ENCODE data around the gene SLC16A10.
"Not testable (repeated sequence)": the region's sequence is repeated elsewhere in the genome, so short reads cannot be mapped to it uniquely, and the experiment has no call there.

Gene SLC16A10

DNA sequence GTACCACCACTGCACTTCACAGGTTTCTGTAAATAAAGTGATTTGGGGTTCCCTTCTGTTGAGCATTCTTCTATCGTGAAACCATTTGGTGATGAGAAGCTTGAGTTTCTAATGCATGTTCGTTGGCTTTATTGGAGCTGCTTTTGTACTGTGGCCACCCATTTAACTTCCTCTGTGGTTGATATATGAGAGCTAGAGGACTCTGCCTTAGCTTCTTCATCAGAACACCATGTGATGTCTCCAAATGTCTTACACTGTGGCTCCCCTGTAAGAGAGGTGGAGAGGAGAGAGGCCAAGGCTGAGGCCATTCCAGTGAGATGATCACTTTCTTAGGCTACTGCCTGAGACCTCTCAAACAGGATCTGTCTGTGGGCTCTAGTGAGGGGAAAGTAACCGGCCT is 114.5 kb downstream of the SLC16A10 start:
- H3K36me3 ChIP-seq (ENCODE audit: insufficient read depth, low read length) = no peaks in the 10 kb centered on the region
- H3K79me2 ChIP-seq (ENCODE audit: control insufficient read depth, insufficient read depth, low read length, unreplicated experiment) = no peaks in the 10 kb centered on the region
- H3K27me3 ChIP-seq (ENCODE audit: insufficient read depth, low read length) = no peaks in the 10 kb centered on the region
- no peak overlapping the region for H2AFZ ChIP-seq (ENCODE audit: low read length, unreplicated experiment)
- no peak overlapping the region for H3K27ac ChIP-seq (ENCODE audit: low read depth, low read length)
- no peak overlapping the region for H3K4me3 ChIP-seq (ENCODE audit: low read depth, low read length)
- H3K4me1 ChIP-seq (ENCODE audit: control insufficient read depth, insufficient read depth, low read length, unreplicated experiment) = no peaks in the 10 kb centered on the region

DNA sequence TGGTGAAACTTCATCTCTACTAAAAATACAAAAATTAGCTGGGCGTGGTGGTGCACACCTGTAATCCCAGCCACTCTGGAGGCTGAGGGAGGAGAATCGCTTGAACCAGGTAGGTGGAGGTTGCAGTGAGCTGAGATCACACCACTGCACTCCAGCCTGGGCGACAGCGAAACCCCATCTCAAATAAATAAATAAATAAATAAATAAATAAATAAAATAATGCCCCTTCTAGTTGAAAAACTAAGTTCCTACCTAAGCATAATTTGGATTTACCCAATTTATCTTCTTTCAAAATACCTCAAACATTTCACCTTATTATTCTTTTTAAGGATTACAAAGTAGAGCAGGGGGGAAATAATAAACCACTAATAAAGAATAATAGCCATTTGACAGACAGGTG is 116.2 kb downstream of the SLC16A10 start:
- not testable (repeated sequence) for H3K27me3 ChIP-seq (ENCODE audit: insufficient read depth, low read length); H3K79me2 ChIP-seq (ENCODE audit: control insufficient read depth, insufficient read depth, low read length, unreplicated experiment); H3K4me1 ChIP-seq (ENCODE audit: control insufficient read depth, insufficient read depth, low read length, unreplicated experiment); H3K36me3 ChIP-seq (ENCODE audit: insufficient read depth, low read length); H3K4me3 ChIP-seq (ENCODE audit: low read depth, low read length); H3K27ac ChIP-seq (ENCODE audit: low read depth, low read length); H2AFZ ChIP-seq (ENCODE audit: low read length, unreplicated experiment)

- no peak overlapping the region for H3K4me3 ChIP-seq (ENCODE audit: low read depth, low read length)
- H3K36me3 ChIP-seq (ENCODE audit: insufficient read depth, low read length) = no peaks in the 10 kb centered on the region
- H2AFZ ChIP-seq (ENCODE audit: low read length, unreplicated experiment) = no peak overlapping the region
These were observed 117.0 kb downstream of the SLC16A10 start for GRCh38 chr6:111204305-111204704.

GRCh38 chr6:111204881-111205280 is 117.6 kb downstream of the SLC16A10 start:
- Histone ChIP-seq H3K79me2 (ENCODE audit: control insufficient read depth, insufficient read depth, low read length, unreplicated experiment) (no peaks in the 10 kb centered on the region), H3K36me3 (ENCODE audit: insufficient read depth, low read length) (no peaks in the 10 kb centered on the region), H3K27me3 (ENCODE audit: insufficient read depth, low read length) (no peaks in the 10 kb centered on the region), H3K4me1 (ENCODE audit: control insufficient read depth, insufficient read depth, low read length, unreplicated experiment) (no peaks in the 10 kb centered on the region), H3K4me3 (ENCODE audit: low read depth, low read length) (no peak overlapping the region), H3K27ac (ENCODE audit: low read depth, low read length) (no peak overlapping the region), H2AFZ (ENCODE audit: low read length, unreplicated experiment) (no peak overlapping the region)

More at GRCh38 chr6:111204305-111204704, 117.0 kb downstream of the SLC16A10 start:
- H3K27ac ChIP-seq (ENCODE audit: low read depth, low read length) = no peak overlapping the region
- H3K4me1 ChIP-seq (ENCODE audit: control insufficient read depth, insufficient read depth, low read length, unreplicated experiment) = no peaks in the 10 kb centered on the region
- H3K79me2 ChIP-seq (ENCODE audit: control insufficient read depth, insufficient read depth, low read length, unreplicated experiment) = no peaks in the 10 kb centered on the region
- no peaks in the 10 kb centered on the region for H3K27me3 ChIP-seq (ENCODE audit: insufficient read depth, low read length)

- Histone ChIP-seq H3K79me2 (ENCODE audit: control insufficient read depth, insufficient read depth, low read length, unreplicated experiment) (no peaks in the 10 kb centered on the region), H3K36me3 (ENCODE audit: insufficient read depth, low read length) (no peaks in the 10 kb centered on the region), H3K4me1 (ENCODE audit: control insufficient read depth, insufficient read depth, low read length, unreplicated experiment) (no peaks in the 10 kb centered on the region), H3K27me3 (ENCODE audit: insufficient read depth, low read length) (no peaks in the 10 kb centered on the region), H3K4me3 (ENCODE audit: low read depth, low read length) (no peak overlapping the region), H2AFZ (ENCODE audit: low read length, unreplicated experiment) (no peak overlapping the region), H3K27ac (ENCODE audit: low read depth, low read length) (no peak overlapping the region)
These were observed 118.2 kb downstream of the SLC16A10 start for GRCh38 chr6:111205502-111205901.

DNA sequence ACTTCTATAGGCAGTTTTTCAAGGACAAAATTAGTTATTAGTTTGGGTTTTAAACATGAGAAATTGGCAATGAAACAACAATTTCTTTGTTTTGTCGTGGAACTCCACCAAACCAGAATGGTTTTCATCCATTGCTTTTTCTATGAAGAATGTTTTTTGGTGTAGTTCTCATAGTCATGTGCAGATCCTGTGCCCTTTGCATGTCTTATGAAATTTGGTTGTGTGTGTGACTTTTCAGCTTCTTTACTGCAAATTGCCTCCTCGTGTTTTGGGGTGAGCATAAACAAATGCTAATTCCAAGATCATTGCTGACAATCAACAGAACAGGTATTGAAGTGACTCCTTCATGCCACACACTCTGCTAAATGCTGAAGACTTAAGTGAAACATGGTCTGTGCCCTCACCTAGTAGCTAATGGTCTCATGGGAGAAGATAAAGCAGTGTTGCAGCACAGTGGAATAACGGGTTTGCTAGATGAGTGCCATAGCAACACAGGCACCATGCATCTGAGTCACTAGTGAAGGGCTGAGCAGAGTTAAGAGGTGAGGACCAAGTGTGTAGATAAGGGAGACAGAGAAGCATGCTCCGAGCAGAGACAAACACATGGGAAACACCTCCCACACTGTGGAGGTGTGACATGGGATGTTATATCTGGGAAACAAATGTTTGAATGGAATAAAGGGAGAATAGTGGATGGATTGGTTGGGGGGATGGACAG is 120.0 kb downstream of the SLC16A10 start:
- no peak overlapping the region for H3K4me3 ChIP-seq (ENCODE audit: low read depth, low read length)
- H3K27me3 ChIP-seq (ENCODE audit: insufficient read depth, low read length) = no peaks in the 10 kb centered on the region
- no peaks in the 10 kb centered on the region for H3K36me3 ChIP-seq (ENCODE audit: insufficient read depth, low read length)
- no peaks in the 10 kb centered on the region for H3K4me1 ChIP-seq (ENCODE audit: control insufficient read depth, insufficient read depth, low read length, unreplicated experiment)
- no peaks in the 10 kb centered on the region for H3K79me2 ChIP-seq (ENCODE audit: control insufficient read depth, insufficient read depth, low read length, unreplicated experiment)
- H3K27ac ChIP-seq (ENCODE audit: low read depth, low read length) = no peak overlapping the region
- H2AFZ ChIP-seq (ENCODE audit: low read length, unreplicated experiment) = no peak overlapping the region

DNA sequence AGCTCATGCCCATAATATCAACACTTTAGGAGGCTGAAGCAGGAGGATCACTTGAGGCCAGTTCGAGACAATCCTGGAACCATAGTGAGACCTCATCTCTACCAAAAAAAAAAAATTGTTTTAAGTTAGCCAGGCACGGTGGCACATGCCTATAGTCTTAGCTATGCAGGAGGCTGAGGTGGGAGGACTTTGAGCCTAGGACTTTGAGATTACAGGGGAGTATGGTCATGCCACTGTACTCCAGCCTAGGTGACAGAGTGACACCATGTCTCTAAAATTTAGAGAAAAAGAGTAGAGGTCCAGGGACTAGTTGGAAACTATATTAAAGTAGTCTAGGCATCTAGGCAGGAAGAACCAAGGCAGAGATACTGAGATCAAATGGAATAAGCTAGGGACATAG is 121.6 kb downstream of the SLC16A10 start:
- Histone ChIP-seq H3K27ac (ENCODE audit: low read depth, low read length) (no peak overlapping the region), H2AFZ (ENCODE audit: low read length, unreplicated experiment) (no peak overlapping the region), H3K79me2 (ENCODE audit: control insufficient read depth, insufficient read depth, low read length, unreplicated experiment) (no peaks in the 10 kb centered on the region), H3K4me3 (ENCODE audit: low read depth, low read length) (no peak overlapping the region), H3K27me3 (ENCODE audit: insufficient read depth, low read length) (no peaks in the 10 kb centered on the region), H3K4me1 (ENCODE audit: control insufficient read depth, insufficient read depth, low read length, unreplicated experiment) (no peaks in the 10 kb centered on the region), H3K36me3 (ENCODE audit: insufficient read depth, low read length) (no peaks in the 10 kb centered on the region)

GRCh38 chr6:111210194-111210728 is 123.0 kb downstream of the SLC16A10 start:
- Histone ChIP-seq H3K79me2 (ENCODE audit: control insufficient read depth, insufficient read depth, low read length, unreplicated experiment) (no peaks in the 10 kb centered on the region), H3K4me1 (ENCODE audit: control insufficient read depth, insufficient read depth, low read length, unreplicated experiment) (no peaks in the 10 kb centered on the region), H3K27ac (ENCODE audit: low read depth, low read length) (no peak overlapping the region), H3K27me3 (ENCODE audit: insufficient read depth, low read length) (no peaks in the 10 kb centered on the region), H3K36me3 (ENCODE audit: insufficient read depth, low read length) (no peaks in the 10 kb centered on the region), H2AFZ (ENCODE audit: low read length, unreplicated experiment) (no peak overlapping the region), H3K4me3 (ENCODE audit: low read depth, low read length) (no peak overlapping the region)

DNA sequence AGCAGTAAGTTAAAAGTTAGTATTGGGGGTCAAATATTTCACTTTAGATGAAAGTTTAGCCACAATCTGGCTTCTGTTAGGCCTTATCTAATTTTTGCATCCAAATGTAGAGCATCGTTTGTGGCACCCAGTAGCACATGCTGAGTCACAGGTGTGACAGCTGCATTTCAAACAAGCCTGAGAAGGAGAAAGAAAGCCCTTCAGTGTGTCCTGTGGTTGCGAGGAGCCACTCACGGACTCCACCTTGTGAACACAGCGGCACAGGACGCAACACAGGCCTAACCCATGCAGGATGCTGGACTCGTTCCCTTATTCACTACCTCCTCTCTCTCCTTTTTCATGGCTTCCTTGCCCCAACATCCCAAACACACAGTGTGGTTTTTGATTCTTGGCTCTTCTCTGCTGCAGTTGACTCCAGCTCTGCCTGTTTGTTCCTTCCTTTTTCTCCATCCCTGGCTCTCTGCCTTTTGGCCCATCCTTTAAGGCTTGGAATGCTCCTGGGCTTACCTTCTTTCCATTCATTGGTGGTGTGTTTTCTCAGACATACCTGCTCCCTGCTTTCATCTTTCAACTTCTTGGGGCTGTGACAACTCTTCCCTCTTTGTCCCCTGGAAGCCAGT is 124.2 kb downstream of the SLC16A10 start:
- no peak overlapping the region for H3K27ac ChIP-seq (ENCODE audit: low read depth, low read length)
- H3K4me3 ChIP-seq (ENCODE audit: low read depth, low read length) = no peak overlapping the region
- no peak overlapping the region for H2AFZ ChIP-seq (ENCODE audit: low read length, unreplicated experiment)
- no peaks in the 10 kb centered on the region for H3K79me2 ChIP-seq (ENCODE audit: control insufficient read depth, insufficient read depth, low read length, unreplicated experiment)
- H3K36me3 ChIP-seq (ENCODE audit: insufficient read depth, low read length) = no peaks in the 10 kb centered on the region
- no peaks in the 10 kb centered on the region for H3K4me1 ChIP-seq (ENCODE audit: control insufficient read depth, insufficient read depth, low read length, unreplicated experiment)
- H3K27me3 ChIP-seq (ENCODE audit: insufficient read depth, low read length) = no peaks in the 10 kb centered on the region

GRCh38 chr6:111212625-111213024 is 125.3 kb downstream of the SLC16A10 start:
- no peaks in the 10 kb centered on the region for H3K36me3 ChIP-seq (ENCODE audit: insufficient read depth, low read length)
- no peaks in the 10 kb centered on the region for H3K4me1 ChIP-seq (ENCODE audit: control insufficient read depth, insufficient read depth, low read length, unreplicated experiment)
- no peak overlapping the region for H3K4me3 ChIP-seq (ENCODE audit: low read depth, low read length)
- no peaks in the 10 kb centered on the region for H3K27me3 ChIP-seq (ENCODE audit: insufficient read depth, low read length)
- H3K27ac ChIP-seq (ENCODE audit: low read depth, low read length) = no peak overlapping the region
- H3K79me2 ChIP-seq (ENCODE audit: control insufficient read depth, insufficient read depth, low read length, unreplicated experiment) = no peaks in the 10 kb centered on the region
- no peak overlapping the region for H2AFZ ChIP-seq (ENCODE audit: low read length, unreplicated experiment)

GRCh38 chr6:111215131-111215530 is 127.8 kb downstream of the SLC16A10 start:
- H3K79me2 ChIP-seq (ENCODE audit: control insufficient read depth, insufficient read depth, low read length, unreplicated experiment) = no peaks in the 10 kb centered on the region
- H3K4me1 ChIP-seq (ENCODE audit: control insufficient read depth, insufficient read depth, low read length, unreplicated experiment) = no peaks in the 10 kb centered on the region
- H3K36me3 ChIP-seq (ENCODE audit: insufficient read depth, low read length) = no peaks in the 10 kb centered on the region
- no peak overlapping the region for H2AFZ ChIP-seq (ENCODE audit: low read length, unreplicated experiment)
- no peak overlapping the region for H3K27ac ChIP-seq (ENCODE audit: low read depth, low read length)
- H3K4me3 ChIP-seq (ENCODE audit: low read depth, low read length) = no peak overlapping the region
- no peaks in the 10 kb centered on the region for H3K27me3 ChIP-seq (ENCODE audit: insufficient read depth, low read length)

Measured in ACC112 (cell line).